K562 (cell line): ENCODE data around the gene DPP4. TPM values are rescaled to one million over a fixed set of nuclear protein-coding genes. Genes with fewer than 3 reads are reported as not detected.

Source experiments
- ARID3B ChIP-seq: fragments of 250-450 bp; sonication (Bioruptor Pico); IDR thresholded peaks from 2 replicates; pipeline ENCODE4 v1.4.0; 2020; ENCODE audit warnings: borderline replicate concordance
- ARID4B ChIP-seq: sonication (generic); formaldehyde crosslinking; IDR thresholded peaks from 2 replicates; pipeline ENCODE4 v1.8.0; 2022; ENCODE audit warnings: mild to moderate bottlenecking, missing genetic modification reagents
- GTF2A2 ChIP-seq: IDR thresholded peaks from 2 replicates; pipeline ENCODE4 v1.6.1; 2016; ENCODE audit warnings: mild to moderate bottlenecking, missing genetic modification characterization, missing compliant biosample characterization
- TBL1XR1 ChIP-seq, 2 experiments: IDR thresholded peaks; 2 replicates each; pipeline ENCODE4 v1.6.1; 2012; ENCODE audit warnings: improper control_type of control experiment in 2 of 2, low read length in 2 of 2, mild to moderate bottlenecking in 1 of 2
- U2AF1 ChIP-seq: fragments of 200-400 bp; formaldehyde crosslinking; optimal IDR thresholded peaks from 2 replicates; pipeline ENCODE3; 2017; ENCODE audit warnings: mild to moderate bottlenecking, low read depth, low read length, moderate library complexity
- ZNF444 ChIP-seq: fragments of 250-450 bp; sonication (Bioruptor Pico); IDR thresholded peaks from 2 replicates; pipeline ENCODE4 v1.4.0; 2020; ENCODE audit warnings: mild to moderate bottlenecking, moderate library complexity
- ZNF696 ChIP-seq: fragments of 250-450 bp; sonication (Bioruptor Pico); conservative IDR thresholded peaks from 2 replicates; pipeline ENCODE4 v1.4.0; 2020; ENCODE audit warnings: mild to moderate bottlenecking, moderate library complexity
- polyA plus RNA-seq, 8 experiments: library from polyadenylated mRNA; depleted of rRNA in 4 of 8; stranded (reverse) in 5 of 8; unstranded in 3 of 8; fragments of >200 nt; fragmentation: Nextera tagmentation in 2 of 8; fragmentation: Illumina TruSeq in 1 of 8; extraction: Ambion mirVana in 2 of 8; extraction: Trizol in 1 of 8; gene quantifications; 2 replicates each; pipeline versions ENCODE4 v1.2.1 to v1.2.3, GENCODE V29; 2011 to 2014; ENCODE audit warnings: inconsistent platforms in 1 of 8, missing spikeins in 1 of 8
- total RNA-seq, 7 experiments: library from RNA; depleted of rRNA in 6 of 7; stranded (reverse); fragments of >200 nt in 6 of 7; fragmentation: Illumina TruSeq in 2 of 7; extraction: Trizol in 2 of 7; gene quantifications; 2 replicates each; pipeline versions ENCODE4 v1.2.1 to v1.2.3, GENCODE V29; 2011 to 2021; ENCODE audit warnings: low replicate concordance in 1 of 7
- TF ChIP-seq, protein P1 (sequence below): fragments of 150-350 bp; conservative IDR thresholded peaks from 2 replicates; pipeline ENCODE4 v1.6.1; 2014; ENCODE audit warnings: low read length

DPP4 gene
- total and polyA plus RNA-seq, 9 of the 15 experiments (the other 6 are each of a cell fraction or from before 2014, with no cell fraction given), result 0.11 TPM; not detected in 8

GRCh38 chr2:162041485-162041884 lies 32.5 kb downstream of the DPP4 start (continued):
- no peak for TF ChIP-seq ARID4B (CRISPR knock-in tag)
- TF ChIP-seq ARID3B, result no peak
- TF ChIP-seq TBL1XR1 (IDR thresholded peaks at IDR 0.05; ENCODE audit: low read length in 2 of 2), result no peak
- TF ChIP-seq ZNF444 (CRISPR knock-in tag), result no peak
- TF ChIP-seq, protein P1, sequence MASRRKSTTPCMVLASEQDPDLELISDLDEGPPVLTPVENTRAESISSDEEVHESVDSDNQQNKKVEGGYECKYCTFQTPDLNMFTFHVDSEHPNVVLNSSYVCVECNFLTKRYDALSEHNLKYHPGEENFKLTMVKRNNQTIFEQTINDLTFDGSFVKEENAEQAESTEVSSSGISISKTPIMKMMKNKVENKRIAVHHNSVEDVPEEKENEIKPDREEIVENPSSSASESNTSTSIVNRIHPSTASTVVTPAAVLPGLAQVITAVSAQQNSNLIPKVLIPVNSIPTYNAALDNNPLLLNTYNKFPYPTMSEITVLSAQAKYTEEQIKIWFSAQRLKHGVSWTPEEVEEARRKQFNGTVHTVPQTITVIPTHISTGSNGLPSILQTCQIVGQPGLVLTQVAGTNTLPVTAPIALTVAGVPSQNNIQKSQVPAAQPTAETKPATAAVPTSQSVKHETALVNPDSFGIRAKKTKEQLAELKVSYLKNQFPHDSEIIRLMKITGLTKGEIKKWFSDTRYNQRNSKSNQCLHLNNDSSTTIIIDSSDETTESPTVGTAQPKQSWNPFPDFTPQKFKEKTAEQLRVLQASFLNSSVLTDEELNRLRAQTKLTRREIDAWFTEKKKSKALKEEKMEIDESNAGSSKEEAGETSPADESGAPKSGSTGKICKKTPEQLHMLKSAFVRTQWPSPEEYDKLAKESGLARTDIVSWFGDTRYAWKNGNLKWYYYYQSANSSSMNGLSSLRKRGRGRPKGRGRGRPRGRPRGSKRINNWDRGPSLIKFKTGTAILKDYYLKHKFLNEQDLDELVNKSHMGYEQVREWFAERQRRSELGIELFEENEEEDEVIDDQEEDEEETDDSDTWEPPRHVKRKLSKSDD, result no peak
- TF ChIP-seq U2AF1, result no peak
- TF ChIP-seq GTF2A2 (tag), result no peak
- TF ChIP-seq ZNF696 (CRISPR knock-in tag), result no peak
- TF ChIP-seq, all 486 proteins: peak for 0
